NCI-H1417 (cell line): ENCODE data around the gene UGP2.
A peak's percentile ranks its signal among the peaks of the same experiment; 100 is the strongest.

ENCODE experiments used
- DNase-seq, 3 experiments: peaks; one replicate each; lab custom pipeline; 2025; lab: John Stamatoyannopoulos, UW

UGP2 gene

GRCh38 chr2:63865159-63865799, 23.6 kb downstream of the UGP2 start:
- DNase-seq = no peak

- no peak for DNase-seq
These were observed 24.5 kb downstream of the UGP2 start for GRCh38 chr2:63866009-63866709.

- DNase-seq = no peak
These were observed 29.0 kb downstream of the UGP2 start for GRCh38 chr2:63870679-63871078.

GRCh38 chr2:63871864-63872263, 30.2 kb downstream of the UGP2 start:
- DNase-seq = no peak

GRCh38 chr2:63872571-63873328, 31.1 kb downstream of the UGP2 start:
- no peak for DNase-seq

- DNase-seq = no peak
These were observed 32.8 kb downstream of the UGP2 start for GRCh38 chr2:63874204-63875130.

- no peak for DNase-seq
These were observed 33.4 kb downstream of the UGP2 start for GRCh38 chr2:63875131-63875527.

- DNase-seq = no peak
These were observed 34.0 kb downstream of the UGP2 start for GRCh38 chr2:63875559-63876245.

GRCh38 chr2:63876311-63876710, 34.6 kb downstream of the UGP2 start:
- DNase-seq = peak in 1 of 3 experiments; percentile 48

- DNase-seq = no peak
These were observed 36.8 kb downstream of the UGP2 start for GRCh38 chr2:63878486-63878885.

GRCh38 chr2:63879876-63880433, 38.3 kb downstream of the UGP2 start:
- DNase-seq = no peak

GRCh38 chr2:63880625-63881024, 38.9 kb downstream of the UGP2 start:
- DNase-seq = peak; percentile 5 to 34 (median 31)

- DNase-seq = peak; percentile 21 to 81 (median 65)
These were observed 39.5 kb downstream of the UGP2 start for GRCh38 chr2:63881205-63881604.

GRCh38 chr2:63882395-63883105, 40.9 kb downstream of the UGP2 start:
- DNase-seq = no peak

GRCh38 chr2:63886445-63886844, 44.7 kb downstream of the UGP2 start:
- no peak for DNase-seq

GRCh38 chr2:63888053-63888452, 46.4 kb downstream of the UGP2 start:
- no peak for DNase-seq

- DNase-seq = peak; percentile 50 to 79 (median 63)
These were observed 47.0 kb downstream of the UGP2 start for GRCh38 chr2:63888490-63889402.

- no peak for DNase-seq
These were observed 49.0 kb downstream of the UGP2 start for GRCh38 chr2:63890678-63891077.

- DNase-seq = no peak
These were observed 49.9 kb downstream of the UGP2 start for GRCh38 chr2:63891488-63892030.
